ENCODE measurements around the gene TACC2. TPM values are rescaled to one million over a fixed set of nuclear protein-coding genes. Genes with fewer than 3 reads are reported as not detected.

The TACC2 gene
- total RNA-seq, 1 donor from 2014 or later = 22.0 TPM

DNA sequence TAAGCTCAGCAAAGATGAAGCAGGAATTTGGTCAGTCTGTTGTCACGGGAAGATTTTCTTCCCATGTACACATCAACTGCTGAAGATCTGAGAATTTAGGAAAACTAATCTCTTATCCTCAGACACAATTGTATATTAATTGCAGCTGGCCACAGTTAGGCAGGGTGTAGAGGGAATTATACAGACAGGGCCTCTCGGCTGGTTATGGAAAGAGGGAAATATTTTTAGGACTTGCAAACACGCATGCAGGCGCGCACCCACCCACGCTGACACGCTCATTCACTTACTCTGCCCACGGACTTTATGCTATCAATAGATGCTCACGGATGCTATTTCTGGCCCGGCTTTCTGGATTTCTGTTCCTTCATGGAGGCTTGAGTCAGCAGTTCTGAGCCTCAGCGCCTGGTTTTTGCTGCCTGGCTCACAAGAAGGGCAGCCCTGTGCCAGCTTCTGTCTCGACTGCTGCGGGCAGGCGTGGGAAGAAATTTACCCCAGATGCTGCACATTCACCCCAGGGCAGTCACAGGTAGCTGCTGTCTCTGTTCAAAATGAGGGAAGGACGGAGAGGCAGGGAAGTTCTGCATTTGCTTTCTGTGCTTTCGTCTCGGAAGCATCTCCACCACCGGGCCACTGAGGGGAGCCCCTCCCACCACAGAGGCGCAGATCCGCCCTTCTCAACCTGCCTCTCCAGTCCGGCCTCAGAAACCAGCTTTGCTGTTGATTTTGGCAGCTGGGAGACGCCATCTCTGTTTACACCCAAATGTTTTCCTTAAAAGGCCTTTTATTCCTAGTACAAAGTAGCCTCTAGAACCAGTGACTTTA lies 165.8 kb downstream of the TACC2 start:
- no peaks in the 10 kb centered on the region for H3K9me3 Mint-ChIP-seq (ENCODE audit: unreplicated experiment)
- DNase-seq (ENCODE audit: low read depth) (peak; percentile 72), FAIRE-seq (no peak)
- no peak overlapping the region for H3K4me3 Mint-ChIP-seq (ENCODE audit: unreplicated experiment)
- Histone ChIP-seq H3K36me3 (ENCODE audit: insufficient read depth, low read length) (no peaks in the 10 kb centered on the region), H3K27me3 (ENCODE audit: insufficient read depth, low read length) (no peaks in the 10 kb centered on the region), H3K4me2 (ENCODE audit: low read length) (peak overlapping the region; percentile 84), H3K4me1 (ENCODE audit: insufficient read depth, low read length) (peaks cover 25% of the 10 kb centered on the region), H2AFZ (ENCODE audit: low read depth, low read length) (peak overlapping the region; percentile 70), H3K9me3 (ENCODE audit: insufficient read depth, low read depth, low read length) (no peaks in the 10 kb centered on the region), H3K27ac (ENCODE audit: low read depth, low read length) (peak overlapping the region; percentile 46), H3K4me3 (ENCODE audit: insufficient read depth, low read depth, low read length) (peak overlapping the region; percentile 43), H3K79me2 (ENCODE audit: insufficient read depth, low read length) (peaks cover 22% of the 10 kb centered on the region), H3K9ac (ENCODE audit: low read length) (peak overlapping the region; percentile 67), H4K20me1 (ENCODE audit: insufficient read depth, low read length) (peaks cover 42% of the 10 kb centered on the region)
- peaks cover 3% of the 10 kb centered on the region for H3K27me3 Mint-ChIP-seq (ENCODE audit: low read depth, unreplicated experiment)
- TF ChIP-seq CTCF (IDR thresholded peaks at IDR 0.05; ENCODE audit: insufficient read depth, low read depth, low read length) (no peak), EZH2 (IDR thresholded peaks at IDR 0.05; ENCODE audit: insufficient read depth, low read length) (no peak)
- H3K27ac Mint-ChIP-seq (ENCODE audit: unreplicated experiment) = peak overlapping the region; percentile 23
- peaks cover 14% of the 10 kb centered on the region for H3K4me1 Mint-ChIP-seq (ENCODE audit: low read depth, unreplicated experiment)
- peaks cover 8% of the 10 kb centered on the region for H3K36me3 Mint-ChIP-seq (ENCODE audit: low read depth, unreplicated experiment)

GRCh38 chr10:122157451-122157850 lies 168.5 kb downstream of the TACC2 start:
- no peak for FAIRE-seq
- Mint-ChIP-seq H3K4me1 (ENCODE audit: low read depth, unreplicated experiment) (peaks cover 14% of the 10 kb centered on the region), H3K9me3 (ENCODE audit: unreplicated experiment) (no peaks in the 10 kb centered on the region)

GRCh38 chr10:122158362-122158761 lies 169.4 kb downstream of the TACC2 start:
- H3K27me3 ChIP-seq (ENCODE audit: insufficient read depth, low read length) = no peaks in the 10 kb centered on the region
- no peaks in the 10 kb centered on the region for H3K36me3 ChIP-seq (ENCODE audit: insufficient read depth, low read length)
- no peak for FAIRE-seq
- no peak for TF ChIP-seq EZH2 (IDR thresholded peaks at IDR 0.05; ENCODE audit: insufficient read depth, low read length)
- TF ChIP-seq CTCF (IDR thresholded peaks at IDR 0.05; ENCODE audit: insufficient read depth, low read depth, low read length) = no peak
- H3K4me1 ChIP-seq (ENCODE audit: insufficient read depth, low read length) = peaks cover 29% of the 10 kb centered on the region
- H3K79me2 ChIP-seq (ENCODE audit: insufficient read depth, low read length) = peaks cover 19% of the 10 kb centered on the region
- no peak overlapping the region for H2AFZ ChIP-seq (ENCODE audit: low read depth, low read length)
- H3K4me3 ChIP-seq (ENCODE audit: insufficient read depth, low read depth, low read length) = no peak overlapping the region
- H3K4me1 Mint-ChIP-seq (ENCODE audit: low read depth, unreplicated experiment) = peaks cover 14% of the 10 kb centered on the region
- DNase-seq (ENCODE audit: low read depth) = no peak
- H3K27ac ChIP-seq (ENCODE audit: low read depth, low read length) = no peak overlapping the region
- H3K27me3 Mint-ChIP-seq (ENCODE audit: low read depth, unreplicated experiment) = peaks cover 6% of the 10 kb centered on the region
- H3K4me2 ChIP-seq (ENCODE audit: low read length) = no peak overlapping the region
- no peaks in the 10 kb centered on the region for H3K9me3 Mint-ChIP-seq (ENCODE audit: unreplicated experiment)
- H3K36me3 Mint-ChIP-seq (ENCODE audit: low read depth, unreplicated experiment) = peaks cover 6% of the 10 kb centered on the region
- H4K20me1 ChIP-seq (ENCODE audit: insufficient read depth, low read length) = peaks cover 41% of the 10 kb centered on the region
- H3K9me3 ChIP-seq (ENCODE audit: insufficient read depth, low read depth, low read length) = no peaks in the 10 kb centered on the region
- H3K9ac ChIP-seq (ENCODE audit: low read length) = no peak overlapping the region
- no peak overlapping the region for H3K4me3 Mint-ChIP-seq (ENCODE audit: unreplicated experiment)
- H3K27ac Mint-ChIP-seq (ENCODE audit: unreplicated experiment) = no peak overlapping the region

More at GRCh38 chr10:122157451-122157850, 168.5 kb downstream of the TACC2 start:
- no peak for DNase-seq (ENCODE audit: low read depth)
- Histone ChIP-seq H3K4me1 (ENCODE audit: insufficient read depth, low read length) (peaks cover 21% of the 10 kb centered on the region), H3K4me2 (ENCODE audit: low read length) (no peak overlapping the region), H3K27ac (ENCODE audit: low read depth, low read length) (no peak overlapping the region), H4K20me1 (ENCODE audit: insufficient read depth, low read length) (peaks cover 41% of the 10 kb centered on the region), H2AFZ (ENCODE audit: low read depth, low read length) (no peak overlapping the region), H3K27me3 (ENCODE audit: insufficient read depth, low read length) (no peaks in the 10 kb centered on the region), H3K9ac (ENCODE audit: low read length) (no peak overlapping the region), H3K36me3 (ENCODE audit: insufficient read depth, low read length) (no peaks in the 10 kb centered on the region), H3K4me3 (ENCODE audit: insufficient read depth, low read depth, low read length) (no peak overlapping the region), H3K9me3 (ENCODE audit: insufficient read depth, low read depth, low read length) (no peaks in the 10 kb centered on the region), H3K79me2 (ENCODE audit: insufficient read depth, low read length) (peaks cover 19% of the 10 kb centered on the region)
- no peak overlapping the region for H3K27ac Mint-ChIP-seq (ENCODE audit: unreplicated experiment)
- no peak overlapping the region for H3K4me3 Mint-ChIP-seq (ENCODE audit: unreplicated experiment)
- H3K27me3 Mint-ChIP-seq (ENCODE audit: low read depth, unreplicated experiment) = peaks cover 6% of the 10 kb centered on the region
- no peak for TF ChIP-seq EZH2 (IDR thresholded peaks at IDR 0.05; ENCODE audit: insufficient read depth, low read length)
- peaks cover 6% of the 10 kb centered on the region for H3K36me3 Mint-ChIP-seq (ENCODE audit: low read depth, unreplicated experiment)

All from astrocyte (in vitro differentiated cells and primary cell).